T-helper 1 cell treated with Interleukin-12 subunit alpha and Interleukin-12 subunit beta and Interleukin-4 antibody, amounts not matched to agents 30 ng/mL and 1 ng/mL, for 36 hours (primary cell): ENCODE data around the gene PITX3. TPM values are rescaled to one million over a fixed set of nuclear protein-coding genes. Genes with fewer than 3 reads are reported as not detected.
"Not testable (repeated sequence)": the region's sequence is repeated elsewhere in the genome, so short reads cannot be mapped to it uniquely, and the experiment has no call there.

Experiments
- intact Hi-C: fragments of 100-400 bp; cut with micrococcal nuclease; formaldehyde crosslinking; loops from one replicate; pipeline ENCODE4 v1.15.1; 2024
- total RNA-seq: library from RNA; stranded (reverse); gene quantifications from 2 replicates; pipeline ENCODE4 v1.2.3, GENCODE V29; 2022

Gene PITX3
- total RNA-seq, 1 donor from 2014 or later = not detected

DNA sequence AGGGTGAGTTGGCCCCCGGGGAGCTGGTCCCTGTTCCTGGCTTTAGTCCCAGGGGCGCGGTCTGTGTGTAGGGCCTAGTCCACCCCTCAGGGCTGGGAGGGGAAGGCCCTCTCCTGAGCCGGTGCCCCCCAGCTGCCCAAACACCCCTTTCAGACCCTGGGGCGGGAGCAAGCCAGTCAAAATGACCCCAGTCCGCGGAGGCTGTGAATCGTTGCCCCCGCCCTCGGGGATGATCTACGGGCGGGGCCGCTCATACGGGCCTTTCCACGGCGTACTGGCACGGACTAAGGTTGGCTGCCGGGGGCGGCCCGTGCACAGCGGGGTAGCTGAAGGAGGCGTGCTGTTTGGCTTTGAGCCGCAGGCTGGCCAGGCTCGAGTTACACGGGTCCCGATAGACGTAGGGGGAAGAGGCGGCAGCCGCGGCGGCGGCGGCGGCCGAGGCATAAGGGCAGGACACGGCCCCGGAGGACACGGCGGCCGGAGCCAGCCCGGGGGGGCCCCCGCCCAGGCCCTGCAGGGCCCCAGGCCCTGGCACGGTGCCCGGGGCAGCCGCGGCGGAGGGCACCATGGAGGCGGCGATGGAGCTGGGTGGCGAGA is 10.9 kb downstream of the PITX3 start:
- intact Hi-C loops = loop anchor here (1.0 to 2.0 kb wide), 2 partner anchors 62 to 164 kb away; no protein-coding TSS in a partner anchor

- intact Hi-C loops = loop anchor here (1.0 to 5.0 kb wide), 9 partner anchors 41 to 367 kb away; partner anchors contain the start of gene SUFU
Measured at GRCh38 chr10:102229810-102230263, 11.5 kb downstream of the PITX3 start.

- intact Hi-C loops = loop anchor here (5.0 kb wide), 1 partner anchor 370 kb away; no protein-coding TSS in a partner anchor
Measured at GRCh38 chr10:102227050-102227449, 14.3 kb downstream of the PITX3 start.

GRCh38 chr10:102226542-102226870 is 14.8 kb downstream of the PITX3 start:
- intact Hi-C loops = loop anchor here (1.0 to 5.0 kb wide), 6 partner anchors 19 to 371 kb away; partner anchors contain the start of genes ACTR1A, GBF1 and NOLC1

DNA sequence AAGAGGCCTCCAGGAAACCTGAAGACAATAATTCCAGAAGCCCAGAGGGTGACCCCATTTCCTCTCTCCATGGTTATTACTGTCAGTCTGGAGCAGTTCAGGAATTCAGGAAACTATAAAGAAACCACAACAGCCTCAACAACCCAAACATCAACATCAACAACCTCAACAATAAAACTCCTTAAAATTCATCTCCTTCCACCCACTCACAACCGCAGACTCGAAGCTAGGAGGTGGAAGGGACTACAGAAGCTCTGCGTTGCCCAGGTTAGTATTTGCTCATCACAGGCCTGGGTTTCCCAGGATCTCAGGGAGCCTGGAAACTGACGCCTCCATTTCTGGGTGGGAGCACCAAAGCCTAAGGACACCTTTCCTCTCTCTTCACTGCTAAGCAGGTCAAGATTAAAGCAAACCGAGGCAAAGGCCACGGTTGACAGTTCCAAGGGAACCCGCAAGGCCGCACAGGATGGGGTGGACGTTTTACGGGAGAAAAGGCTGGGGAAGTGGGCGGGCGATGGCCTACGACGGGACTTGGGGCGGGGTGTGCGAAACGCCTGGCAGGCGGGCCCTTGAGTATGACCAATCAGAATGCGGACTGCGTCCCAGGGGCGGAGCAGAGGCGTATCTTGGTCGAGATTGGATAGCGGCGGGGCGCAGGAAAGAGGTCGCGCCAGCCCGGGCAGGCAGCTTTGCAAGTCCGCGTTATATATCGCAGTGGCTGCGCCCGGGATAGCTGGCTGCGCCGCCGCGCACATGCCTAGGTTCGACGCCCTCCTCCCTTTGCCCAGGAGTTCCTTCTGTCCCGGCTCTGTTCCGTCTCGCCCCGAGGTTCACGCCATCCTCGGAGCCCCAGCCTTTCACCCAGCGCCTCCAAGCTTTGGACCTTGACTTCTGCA is 15.4 kb downstream of the PITX3 start, which contains the start of gene ELOVL3:
TSS of gene ELOVL3 (plus strand) at position 654 of the 896 bp plus-strand sequence. CDS start 250 bp downstream, outside the sequence.
- intact Hi-C loops = loop anchor here (1.0 to 5.0 kb wide), 6 partner anchors 19 to 371 kb away; partner anchors contain the start of genes ACTR1A, GBF1 and NOLC1

DNA sequence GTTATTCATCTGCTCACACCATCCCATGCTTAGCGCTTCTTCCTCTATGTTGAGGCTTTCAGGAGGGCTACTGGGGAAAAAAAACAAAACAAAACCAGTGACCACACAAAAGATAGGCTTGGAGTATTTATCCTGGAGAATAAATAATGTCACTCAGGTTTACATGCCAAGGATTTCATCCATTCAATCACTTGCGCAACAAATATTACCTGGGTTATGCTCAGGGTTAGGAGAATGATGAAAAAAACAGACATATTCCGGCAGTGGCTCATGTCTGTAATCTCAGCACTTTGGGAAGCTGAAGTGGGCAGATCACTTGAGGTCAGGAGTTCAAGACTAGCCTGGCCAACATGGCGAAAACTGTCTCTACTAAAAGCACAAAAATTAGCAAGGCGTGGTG is 18.5 kb downstream of the PITX3 start:
- intact Hi-C loops = no loop called here

DNA sequence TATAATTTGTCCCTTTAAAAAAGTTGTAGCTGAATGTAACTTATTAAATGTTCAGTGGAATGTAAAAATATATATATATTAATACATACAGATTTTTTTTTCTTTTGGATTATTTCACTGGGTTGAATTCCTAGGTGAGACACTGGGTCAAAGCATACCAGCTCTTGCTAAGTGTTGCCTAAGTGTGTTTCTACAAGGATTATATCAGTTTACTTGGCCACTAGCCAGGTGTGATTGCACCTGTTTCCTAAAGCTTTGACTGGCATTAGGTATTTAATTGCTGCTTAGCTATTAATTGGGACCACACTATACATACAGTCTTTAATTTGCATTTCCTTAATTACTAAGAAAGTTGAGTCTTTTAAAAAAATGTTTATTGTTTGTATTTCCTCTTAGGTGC is 20.7 kb downstream of the PITX3 start:
- intact Hi-C loops = no loop called here

DNA sequence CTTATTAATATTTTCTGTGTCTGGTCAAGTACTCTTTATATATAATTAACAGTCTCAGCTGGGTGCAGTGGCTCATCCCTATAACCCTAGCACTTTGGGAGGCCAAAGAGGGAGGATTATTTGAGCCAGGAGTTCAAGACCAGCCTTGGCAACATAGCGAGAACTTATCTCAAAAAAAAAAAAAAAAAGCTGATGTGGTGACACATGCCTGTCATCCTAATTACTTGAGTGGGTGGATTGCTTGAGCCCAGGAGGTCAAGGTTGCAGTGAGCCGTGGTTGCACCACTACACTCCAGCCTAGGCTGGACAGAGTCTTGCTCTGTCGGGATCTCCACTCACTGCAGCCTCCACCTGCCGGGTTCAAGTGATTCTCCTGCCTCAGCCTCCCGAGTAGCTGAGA is 21.9 kb downstream of the PITX3 start:
- intact Hi-C loops = no loop called here

GRCh38 chr10:102213599-102213998 is 27.7 kb downstream of the PITX3 start:
- intact Hi-C loops = not testable (repeated sequence)

- intact Hi-C loops = no loop called here
Measured at GRCh38 chr10:102211615-102212299, 29.6 kb downstream of the PITX3 start.

GRCh38 chr10:102208311-102209035 is 32.8 kb downstream of the PITX3 start:
- intact Hi-C loops = no loop called here

DNA sequence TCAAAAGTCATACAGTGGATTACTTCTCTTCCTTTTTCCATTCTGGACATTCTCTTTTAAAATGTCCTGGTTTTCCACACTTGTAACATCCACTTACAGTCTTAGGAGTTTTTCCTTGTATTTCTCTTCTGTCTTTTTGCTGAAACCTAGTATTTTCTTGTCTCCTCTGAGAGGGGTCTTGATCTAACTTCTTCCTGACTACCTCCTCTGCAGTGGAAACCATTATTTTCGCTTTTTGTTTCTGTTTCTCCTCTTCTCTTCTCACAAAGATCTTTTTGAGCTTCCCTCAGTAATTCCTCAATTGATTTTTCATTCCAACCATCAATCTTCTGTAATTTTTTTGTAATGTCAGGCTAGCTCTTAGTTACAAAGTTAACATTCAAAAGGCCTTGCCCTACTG is 38.9 kb downstream of the PITX3 start:
- intact Hi-C loops = no loop called here

DNA sequence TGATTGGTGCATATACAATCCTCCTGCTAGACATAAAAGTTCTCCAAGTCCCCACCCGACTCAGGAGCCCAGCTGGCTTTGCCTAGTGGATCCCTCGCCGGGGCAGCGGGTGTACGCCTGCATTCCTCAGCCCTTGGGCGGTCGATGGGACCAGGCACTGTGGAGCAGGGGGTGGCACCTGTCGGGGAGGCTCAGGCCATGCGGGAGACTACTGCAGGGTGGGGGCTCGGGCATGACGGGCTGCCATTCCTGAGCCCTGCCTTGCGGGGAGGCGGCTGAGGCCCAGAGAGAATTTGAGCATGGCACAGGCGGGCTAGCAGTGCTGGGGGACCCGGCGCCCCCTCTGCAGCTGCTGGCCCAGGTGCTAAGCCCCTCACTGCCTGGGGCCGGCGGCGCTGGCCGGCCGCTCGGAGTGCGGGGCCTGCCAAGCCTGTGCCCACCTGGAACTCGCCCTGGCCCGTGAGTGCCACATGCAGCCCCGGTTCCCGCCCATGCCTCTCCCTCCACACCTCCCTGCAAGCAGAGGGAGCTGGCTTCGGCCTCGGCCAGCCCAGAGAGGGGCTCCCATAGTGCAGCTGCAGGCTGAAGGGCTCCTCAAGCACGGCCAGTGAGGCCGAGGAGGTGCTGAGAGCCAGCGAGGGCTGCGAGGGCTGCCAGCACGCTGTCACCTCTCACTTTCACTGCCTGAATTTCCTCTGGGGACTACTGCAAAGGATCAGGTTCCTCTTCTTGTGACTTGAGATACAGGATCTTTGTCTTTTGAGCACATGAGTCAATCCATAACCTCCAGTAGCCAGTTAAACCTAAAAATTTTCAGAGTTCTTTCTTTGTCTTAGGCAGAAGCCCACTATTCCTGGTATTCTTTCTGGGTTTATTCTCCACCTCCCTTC is 40.3 kb downstream of the PITX3 start:
- intact Hi-C loops = no loop called here

GRCh38 chr10:102198027-102198426 is 43.3 kb downstream of the PITX3 start:
- intact Hi-C loops = no loop called here

DNA sequence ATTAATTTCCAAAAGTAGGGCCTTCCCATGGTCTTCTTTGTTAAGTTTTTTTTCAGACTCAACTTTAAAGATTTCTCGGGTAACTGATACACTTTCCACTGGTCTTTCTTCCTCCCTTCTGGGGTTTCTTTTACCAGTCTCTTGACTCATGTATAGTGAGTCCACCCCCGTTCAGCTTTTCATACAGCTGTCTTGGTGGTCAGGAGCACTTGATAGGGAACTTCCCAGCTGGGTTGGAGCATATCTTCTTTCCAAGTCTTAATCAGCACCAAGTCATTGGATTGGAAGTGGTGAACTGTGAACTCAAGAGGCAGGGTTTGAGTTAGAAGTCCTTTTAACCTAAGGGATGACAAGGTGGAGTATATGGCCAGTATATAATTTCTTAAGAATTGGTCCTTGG is 44.4 kb downstream of the PITX3 start:
- intact Hi-C loops = no loop called here

DNA sequence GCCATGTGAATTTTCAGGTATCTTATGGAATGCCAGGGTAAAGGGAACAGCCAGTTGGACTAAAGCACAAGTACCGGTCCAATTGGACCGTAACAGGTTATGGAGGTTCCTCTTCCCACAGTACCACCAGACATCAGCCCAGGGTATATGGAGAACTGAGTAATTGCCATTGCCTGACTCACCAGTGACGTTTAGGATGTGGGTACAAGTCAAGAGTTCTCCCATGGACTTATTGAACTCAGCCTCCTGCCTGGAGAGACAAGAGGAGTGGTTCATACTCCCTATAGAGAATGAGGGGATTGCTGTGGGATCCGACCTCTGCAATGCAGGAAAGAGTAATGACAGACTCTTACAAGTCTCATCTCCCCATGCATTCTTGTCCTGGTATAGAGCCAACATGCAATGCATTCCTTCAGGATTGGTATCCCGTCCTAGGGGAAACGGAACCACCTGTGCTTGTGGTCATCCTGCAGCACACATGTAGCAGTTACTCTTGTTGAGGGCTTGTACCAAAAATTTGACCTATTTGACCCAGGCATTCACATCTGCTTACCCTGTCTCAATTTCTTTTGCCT is 45.9 kb downstream of the PITX3 start:
- intact Hi-C loops = no loop called here

DNA sequence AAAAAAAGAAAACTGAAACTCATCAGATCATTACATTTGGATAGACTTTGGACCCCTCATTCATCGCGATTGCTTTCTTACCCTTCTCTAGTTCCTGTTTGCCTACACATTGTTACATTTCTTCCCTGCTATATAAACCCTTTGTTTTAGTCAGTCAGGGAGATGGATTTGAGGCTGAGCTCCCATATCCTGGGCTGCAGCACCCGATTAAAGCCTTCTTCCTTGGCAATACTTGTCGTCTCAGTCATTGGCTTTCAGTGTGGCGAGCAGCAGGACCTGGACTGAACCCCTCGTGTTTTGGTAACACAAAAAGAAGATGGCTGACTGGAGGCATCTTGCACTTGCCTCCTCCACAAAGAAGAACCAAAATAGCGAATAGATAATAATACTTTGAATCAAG is 49.4 kb downstream of the PITX3 start:
- intact Hi-C loops = no loop called here

- intact Hi-C loops = loop anchor here (1.0 kb wide), 7 partner anchors 20 to 313 kb away; partner anchors contain the start of genes ACTR1A, GBF1 and NOLC1
Measured at GRCh38 chr10:102188941-102189898, 52.1 kb downstream of the PITX3 start.
